ENCODE data around the gene CLECL1. TPM values are rescaled to one million over a fixed set of nuclear protein-coding genes. Genes with fewer than 3 reads are reported as not detected.

CLECL1 gene
- total and polyA plus RNA-seq, 2 of the 8 experiments (the other 6 are each of a cell fraction or from before 2014, with no cell fraction given), result not detected

DNA sequence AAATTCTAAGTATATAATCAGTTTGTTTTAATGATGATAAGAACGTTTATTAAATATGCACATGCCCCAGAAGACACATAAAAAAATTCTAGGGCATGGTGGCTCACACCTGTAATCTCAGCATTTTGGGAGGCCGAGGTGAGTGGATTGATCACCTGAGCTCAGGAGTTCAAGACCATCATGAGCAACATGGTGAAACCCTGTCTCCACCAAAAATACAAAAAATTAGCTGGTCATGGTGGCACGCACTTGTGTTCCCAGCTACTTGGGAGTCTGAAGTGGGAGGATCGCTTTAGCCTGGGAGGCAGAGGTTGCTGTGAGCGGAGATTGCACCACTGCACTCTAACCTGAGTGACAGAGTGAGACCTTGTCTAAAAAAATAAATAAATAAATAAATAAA lies 23.8 kb upstream of the CLECL1 start:
- no peak overlapping the region for H3K14ac ChIP-seq (ENCODE audit: insufficient read length)
- H3K79me2 ChIP-seq (ENCODE audit: control insufficient read depth in 1 of 2, insufficient read depth in 2 of 2, low read length in 2 of 2), result no peaks in the 10 kb centered on the region
- H3K4me1 ChIP-seq (replicated peaks in 1 of 4; ENCODE audit: control insufficient read depth in 3 of 4, insufficient read depth in 4 of 4, low read length in 3 of 4), result peaks cover 0 to 4% (median 0%) of the 10 kb centered on the region in 4 experiments; a peak in 1 of 7 replicates
- no peaks in the 10 kb centered on the region for H3K9me3 ChIP-seq (ENCODE audit: insufficient read depth in 2 of 2, low read depth in 1 of 2, low read length in 1 of 2)
- no peak overlapping the region for H3K4me2 ChIP-seq (ENCODE audit: insufficient read depth in 1 of 2, low read depth in 2 of 2, low read length in 2 of 2)
- H4K5ac ChIP-seq (ENCODE audit: insufficient read length, low read depth, low read length), result no peak overlapping the region
- H3K27ac ChIP-seq (ENCODE audit: low read depth, low read length), result no peak overlapping the region
- DNase-seq (ENCODE audit: low read depth in 1 of 2, low spot score in 2 of 2), result no peak
- no peaks in the 10 kb centered on the region for H3K79me1 ChIP-seq (ENCODE audit: low read depth, low read length)
- CTCF ChIA-PET (ENCODE audit: partially characterized antibody), result interaction anchor here (1.2 to 15.3 kb wide), 5 partner anchors 12 to 480 kb away, joined by 3 to 278 read pairs (median 7); no protein-coding TSS in a partner anchor
- H3K27me3 ChIP-seq (replicated peaks in 1 of 4; ENCODE audit: control insufficient read depth in 3 of 4, extremely low read depth in 1 of 4, insufficient read depth in 3 of 4, low read length in 3 of 4), result no peaks in the 10 kb centered on the region
- no peak overlapping the region for H2BK5ac ChIP-seq (ENCODE audit: low read depth, low read length)
- TF ChIP-seq SIRT6 (IDR thresholded peaks at IDR 0.05; ENCODE audit: low read length), result no peak
- TF ChIP-seq SRF (IDR thresholded peaks at IDR 0.05; ENCODE audit: low read depth, low read length), result no peak
- no peak for TF ChIP-seq PHF8 (conservative IDR thresholded peaks at IDR 0.05; ENCODE audit: low read depth, low read length)
- TF ChIP-seq KDM4A (IDR thresholded peaks at IDR 0.05; ENCODE audit: low read depth, low read length, severe bottlenecking), result no peak
- no peak for TF ChIP-seq NANOG (IDR thresholded peaks at IDR 0.05; ENCODE audit: insufficient read depth, low read depth, low read length, poor library complexity, severe bottlenecking)
- no peak for TF ChIP-seq TBP (IDR thresholded peaks at IDR 0.05; ENCODE audit: low read depth, low read length)
- TF ChIP-seq BRCA1 (IDR thresholded peaks at IDR 0.05; ENCODE audit: low read depth, low read length), result no peak
- TF ChIP-seq, protein P1, sequence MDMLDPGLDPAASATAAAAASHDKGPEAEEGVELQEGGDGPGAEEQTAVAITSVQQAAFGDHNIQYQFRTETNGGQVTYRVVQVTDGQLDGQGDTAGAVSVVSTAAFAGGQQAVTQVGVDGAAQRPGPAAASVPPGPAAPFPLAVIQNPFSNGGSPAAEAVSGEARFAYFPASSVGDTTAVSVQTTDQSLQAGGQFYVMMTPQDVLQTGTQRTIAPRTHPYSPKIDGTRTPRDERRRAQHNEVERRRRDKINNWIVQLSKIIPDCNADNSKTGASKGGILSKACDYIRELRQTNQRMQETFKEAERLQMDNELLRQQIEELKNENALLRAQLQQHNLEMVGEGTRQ (IDR thresholded peaks at IDR 0.05; ENCODE audit: low read length), result no peak
- no peak for TF ChIP-seq HDAC2 (IDR thresholded peaks at IDR 0.05; ENCODE audit: borderline replicate concordance in 1 of 2, low read depth in 2 of 2, low read length in 2 of 2)
- no peak for TF ChIP-seq BCL11A (IDR thresholded peaks at IDR 0.05; ENCODE audit: low read depth in 2 of 2, low read length in 2 of 2)
- no peak for TF ChIP-seq CBX5 (IDR thresholded peaks at IDR 0.05; ENCODE audit: low read depth, low read length)
- H2BK12ac ChIP-seq (ENCODE audit: low read depth, low read length), result no peak overlapping the region
- H3K4me3 ChIP-seq (ENCODE audit: extremely low read depth in 1 of 4, insufficient read depth in 2 of 4, low read depth in 3 of 4, low read length in 4 of 4), result no peak overlapping the region
- H3K18ac ChIP-seq (ENCODE audit: extremely low read depth, low read length), result no peak overlapping the region
- no peak overlapping the region for H4K91ac ChIP-seq (replicated peaks; ENCODE audit: insufficient read length, low read length)
- H3K9ac ChIP-seq (replicated peaks in 1 of 4; ENCODE audit: extremely low read depth in 1 of 4, low read depth in 3 of 4, low read length in 3 of 4), result no peak overlapping the region
- H4K8ac ChIP-seq (ENCODE audit: extremely low read depth, insufficient read depth, low read length), result no peak overlapping the region
- no peak overlapping the region for H3K4ac ChIP-seq (replicated peaks; ENCODE audit: insufficient read length, low read depth, low read length)
- H3K56ac ChIP-seq (replicated peaks; ENCODE audit: insufficient read length, low read depth, low read length), result no peak overlapping the region
- H3K23ac ChIP-seq (ENCODE audit: insufficient read length), result no peak overlapping the region
- POLR2A ChIA-PET (ENCODE audit: partially characterized antibody), result no interaction called here
- H4K20me1 ChIP-seq (replicated peaks in 1 of 2; ENCODE audit: control insufficient read depth in 1 of 2, insufficient read depth in 2 of 2, low read length in 2 of 2), result no peaks in the 10 kb centered on the region
- no peaks in the 10 kb centered on the region for H3K23me2 ChIP-seq (ENCODE audit: low read depth, low read length)
- FAIRE-seq, result no peak
- no peak overlapping the region for H2AK5ac ChIP-seq (ENCODE audit: low read depth, low read length)
- 86% methylated on average over 5 of the region's 5 CpGs; no CpG with 5 or more reads in 1 of the 2 experiments for WGBS, 2 experiments (ENCODE audit: extremely low coverage in 1 of 2, insufficient coverage in 1 of 2, insufficient read length in 1 of 2, insufficient replicate concordance in 2 of 2, low coverage in 1 of 2, low lambda C conversion rate in 2 of 2, missing lambda C conversion rate in 1 of 2)
- no peak overlapping the region for H2BK20ac ChIP-seq (ENCODE audit: low read length)
- no peak overlapping the region for H2BK15ac ChIP-seq (ENCODE audit: low read length)
- no peak overlapping the region for H2AFZ ChIP-seq (ENCODE audit: low read length)
- no peaks in the 10 kb centered on the region for H3K36me3 ChIP-seq (ENCODE audit: control insufficient read depth in 2 of 4, insufficient read depth in 4 of 4, low read length in 3 of 4)
- no peak overlapping the region for H2BK120ac ChIP-seq (replicated peaks; ENCODE audit: low read depth, low read length)
